Heart left ventricle (tissue), 16 donors: ENCODE data around the gene SPPL2C. TPM values are rescaled to one million over a fixed set of nuclear protein-coding genes. Genes with fewer than 3 reads are reported as not detected.
A peak's percentile ranks its signal among the peaks of the same experiment; 100 is the strongest.
"Not testable (repeated sequence)": the region's sequence is repeated elsewhere in the genome, so short reads cannot be mapped to it uniquely, and the experiment has no call there.

Experiments
- ATAC-seq, 4 donors: fragments of 200-7000 bp; cut with Tn5 transposase; one replicate each; pipeline ENCODE4 v1.9.1; 2020 to 2022; ENCODE audit warnings: moderate library complexity in 4 of 4, mild to moderate bottlenecking in 3 of 4, moderate number of reproducible peaks in 1 of 4
- DNase-seq, 5 donors: peaks; one replicate each; pipeline ENCODE4 v3.0.0-alpha.2; 2020
- H3K27ac ChIP-seq, 12 donors: fragments of 200-600 bp; sonication (generic) in 4 of 12; one replicate each; pipeline versions ENCODE4 v1.5.0 to v1.8.0; 2016 to 2022; ENCODE audit warnings: mild to moderate bottlenecking in 2 of 12
- H3K27me3 ChIP-seq, 9 donors: fragments of 200-600 bp; sonication (generic) in 2 of 9; one replicate each; pipeline versions ENCODE4 v1.5.1 to v1.8.0; 2016 to 2022; ENCODE audit warnings: mild to moderate bottlenecking in 3 of 9
- H3K36me3 ChIP-seq, 9 donors: fragments of 200-600 bp; sonication (generic) in 2 of 9; one replicate each; pipeline versions ENCODE4 v1.5.0 to v1.8.0; 2018 to 2022; ENCODE audit warnings: mild to moderate bottlenecking in 2 of 9
- H3K4me1 ChIP-seq, 12 donors: fragments of 200-600 bp; sonication (generic) in 4 of 12; one replicate each; pipeline versions ENCODE4 v1.5.0 to v1.8.0; 2016 to 2022; ENCODE audit warnings: mild to moderate bottlenecking in 3 of 12
- H3K4me3 ChIP-seq, 12 donors: fragments of 200-600 bp; sonication (generic) in 4 of 12; one replicate each; pipeline versions ENCODE4 v1.5.0 to v1.8.0; 2017 to 2022; ENCODE audit warnings: mild to moderate bottlenecking in 9 of 12, moderate library complexity in 4 of 12
- H3K9me3 ChIP-seq, 12 donors: fragments of 200-600 bp; sonication (generic) in 4 of 12; one replicate each; pipeline versions ENCODE4 v1.5.0 to v1.8.0; 2016 to 2022; ENCODE audit warnings: mild to moderate bottlenecking in 1 of 12
- CTCF ChIP-seq, 12 donors: fragments of 200-600 bp; sonication (generic) in 4 of 12; IDR thresholded peaks; one replicate each; pipeline versions ENCODE4 v1.5.0 to v1.8.0; 2018 to 2022; ENCODE audit warnings: antibody characterized with exemption in 12 of 12, mild to moderate bottlenecking in 5 of 12
- POLR2A ChIP-seq, 2 donors: fragments of 450-650 bp; IDR thresholded peaks; one replicate each; pipeline ENCODE4 v1.6.1; 2017; ENCODE audit warnings: antibody characterized with exemption in 2 of 2, mild to moderate bottlenecking in 2 of 2, moderate library complexity in 2 of 2
- WGBS, 4 donors: extraction: QIAGEN DNeasy Blood & Tissue Kit in 2 of 4; methylation state at CpG; one replicate each; pipeline versions ENCODE4 v1.1.5 to v1.1.7; 2013 to 2018; 5-methylcytosine and 5-hydroxymethylcytosine counted together
- intact Hi-C, 10 donors: fragments of 100-400 bp; cut with DNase I; formaldehyde crosslinking; loops; one replicate each; pipeline versions ENCODE4 v1.11.1 to v1.14.2; 2022
- polyA plus RNA-seq, 2 donors: library from polyadenylated mRNA; stranded (reverse); fragments of 200-250 nt; gene quantifications; one replicate each; pipeline ENCODE4 v1.2.3, GENCODE V29; 2013
- total RNA-seq, 9 donors: library from RNA; depleted of rRNA in 2 of 9; stranded (reverse); fragments of >200 nt in 2 of 9; fragmentation: NEBNext Ultra II Directional in 3 of 9; extraction: Animal tissue kit (Norgen Biotek cat#: 25700) in 3 of 9; gene quantifications; one replicate each; pipeline versions ENCODE4 v1.1.0 to v1.2.4, GENCODE V29; 2016 to 2023
- donor health status: ischemic (EF 13 %, LVEDD 7.1; RV severe dilation, severe dysfunction).
- donor health status: healthy with polysubstance abuse.
- donor health status: DM: no; HTN: yes; CAD: no.
- donor health status: DM: no; HTN: no; CAD: no.
- donor health status: ischemic (EF 25% LVEDD 6.9; RV normal size, moderate dysfunction).
- donor health status: ischemic (EF 25% LVEDD 5.7; RV mildly dilated, moderate dysfunction).
- donor health status: healthy.
- donor health status: DM: yes; HTN: yes; CAD: no.
- donor health status: ischemic (EF 35%, LVEDD 5.7; RV mildly dilated, moderate dysfunction).
- donor health status: nonischemic (EF 11% LVEDD 7.7; RV severe dilation, severe dysfunction).
- donor health status: DM: yes; HTN: yes; CAD: no.
- donor health status: PGD.
- donor health status: ischemic (EF 29% LVEDD 5.4; RV normal size, mild dysfunction).
- donor health status: nonischemic (EF 23%, LVEDD 6.1; RV moderate dilation, normal function).

Gene SPPL2C
- total and polyA plus RNA-seq, 11 donors, result not detected

DNA sequence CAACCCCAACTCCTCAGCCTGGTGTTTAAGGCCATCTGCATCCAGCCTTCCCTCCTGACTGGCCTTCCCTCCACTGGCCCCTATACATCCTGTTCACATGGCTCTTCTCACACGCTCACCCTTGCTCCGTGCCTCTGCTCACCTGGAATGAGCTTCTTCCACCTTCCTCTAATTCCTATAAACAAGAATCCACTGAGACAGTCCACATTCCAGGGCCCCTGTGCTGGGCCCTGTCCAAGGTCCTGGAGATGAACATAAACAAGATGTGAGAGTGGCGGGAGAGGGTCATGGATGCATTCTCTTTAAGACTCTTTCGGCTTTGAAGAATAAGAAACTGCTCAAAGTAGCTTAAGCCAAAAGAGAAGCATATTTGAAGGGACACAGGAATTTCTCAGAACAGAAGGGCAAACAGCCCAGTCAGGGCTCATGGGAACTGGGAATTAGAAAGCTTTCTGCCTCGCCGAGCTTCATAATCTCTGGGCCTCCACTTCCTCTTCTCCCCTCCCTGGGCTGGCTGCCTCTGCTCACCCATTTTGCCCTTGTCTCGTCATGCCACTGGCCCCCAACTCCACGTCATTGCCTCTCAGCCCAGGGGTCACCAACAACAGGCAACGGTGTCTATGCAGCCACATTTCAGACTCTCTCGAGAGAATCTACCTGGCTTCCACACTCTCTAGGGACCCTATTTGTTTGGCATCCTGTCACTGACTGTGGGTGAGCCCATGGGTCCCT is 13.5 kb downstream of the SPPL2C start:
- Histone ChIP-seq H3K27ac (no peak overlapping the region), H3K4me1 (no peaks in the 10 kb centered on the region), H3K4me3 (no peak overlapping the region), H3K27me3 (peaks cover 0 to 25% (median 2%) of the 10 kb centered on the region in 9 donors), H3K36me3 (no peaks in the 10 kb centered on the region), H3K9me3 (no peaks in the 10 kb centered on the region)
- no peak for TF ChIP-seq POLR2A (IDR thresholded peaks at IDR 0.05)
- no peak for TF ChIP-seq CTCF (IDR thresholded peaks at IDR 0.05)
- peak in 1 of 4 donors; percentile 31 for ATAC-seq
- WGBS, 4 donors, result 29 to 42% (median 40%) methylated on average over 9 to 10 of the region's 10 CpGs
- no peak for DNase-seq
- intact Hi-C loops, result no loop called here

DNA sequence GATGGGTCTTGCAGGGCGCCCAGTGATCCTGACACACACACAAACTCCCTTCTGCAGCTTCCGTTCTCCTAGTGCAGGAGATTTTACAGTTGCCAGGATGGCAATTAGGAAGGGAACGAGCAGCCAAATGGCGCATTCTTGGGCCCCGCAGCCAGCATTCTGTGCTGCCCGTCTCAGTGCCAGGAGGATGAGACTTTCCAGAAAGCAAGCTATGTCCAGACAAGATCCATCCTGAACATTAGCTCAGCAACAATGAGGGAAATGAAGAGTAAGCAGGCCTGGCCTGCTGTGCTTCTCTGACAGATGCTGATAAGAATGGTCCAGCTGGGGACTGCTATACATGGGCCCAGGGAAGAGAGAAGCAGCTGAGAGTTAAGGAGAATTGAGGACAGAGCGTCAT is 16.5 kb downstream of the SPPL2C start:
- Histone ChIP-seq H3K4me1 (no peaks in the 10 kb centered on the region), H3K27ac (no peak overlapping the region), H3K36me3 (no peaks in the 10 kb centered on the region), H3K27me3 (peaks cover 0 to 35% (median 4%) of the 10 kb centered on the region in 9 donors), H3K9me3 (no peaks in the 10 kb centered on the region), H3K4me3 (no peak overlapping the region)
- intact Hi-C loops, result no loop called here
- no peak for ATAC-seq
- WGBS, 4 donors, result 78 to 85% (median 79%) methylated on average over 7 of the region's 7 CpGs
- TF ChIP-seq POLR2A (IDR thresholded peaks at IDR 0.05) (no peak), CTCF (IDR thresholded peaks at IDR 0.05) (no peak)
- no peak for DNase-seq

GRCh38 chr17:45862127-45862526 is 17.4 kb downstream of the SPPL2C start:
- intact Hi-C loops, H3K4me3 ChIP-seq, H3K27ac ChIP-seq, H3K36me3 ChIP-seq, H3K4me1 ChIP-seq, DNase-seq, ATAC-seq, H3K9me3 ChIP-seq: not testable (repeated sequence)
- WGBS, 4 donors, result 82 to 86% (median 82%) methylated on average over 9 of the region's 9 CpGs
- H3K27me3 ChIP-seq, result peaks cover 0 to 35% (median 5%) of the 10 kb centered on the region in 9 donors

- TF ChIP-seq POLR2A (IDR thresholded peaks at IDR 0.05) (no peak), CTCF (IDR thresholded peaks at IDR 0.05) (no peak)
- Histone ChIP-seq H3K4me3 (no peak overlapping the region), H3K4me1 (no peaks in the 10 kb centered on the region), H3K9me3 (no peaks in the 10 kb centered on the region), H3K36me3 (no peaks in the 10 kb centered on the region), H3K27me3 (peaks cover 0 to 35% (median 5%) of the 10 kb centered on the region in 9 donors), H3K27ac (no peak overlapping the region)
- 52 to 71% (median 55%) methylated on average over 6 of the region's 6 CpGs for WGBS, 4 donors
- DNase-seq (no peak), ATAC-seq (no peak)
- intact Hi-C loops, result loop anchor here in 1 of 10 donors (2.0 kb wide), 1 partner anchor 21 kb away; no protein-coding TSS in a partner anchor
These were observed 19.4 kb downstream of the SPPL2C start for GRCh38 chr17:45863857-45864654.
